Measurements from ENCODE around the gene SURF1.
A peak's percentile ranks its signal among the peaks of the same experiment; 100 is the strongest.
"Not testable (repeated sequence)": the region's sequence is repeated elsewhere in the genome, so short reads cannot be mapped to it uniquely, and the experiment has no call there.

Gene SURF1

DNA sequence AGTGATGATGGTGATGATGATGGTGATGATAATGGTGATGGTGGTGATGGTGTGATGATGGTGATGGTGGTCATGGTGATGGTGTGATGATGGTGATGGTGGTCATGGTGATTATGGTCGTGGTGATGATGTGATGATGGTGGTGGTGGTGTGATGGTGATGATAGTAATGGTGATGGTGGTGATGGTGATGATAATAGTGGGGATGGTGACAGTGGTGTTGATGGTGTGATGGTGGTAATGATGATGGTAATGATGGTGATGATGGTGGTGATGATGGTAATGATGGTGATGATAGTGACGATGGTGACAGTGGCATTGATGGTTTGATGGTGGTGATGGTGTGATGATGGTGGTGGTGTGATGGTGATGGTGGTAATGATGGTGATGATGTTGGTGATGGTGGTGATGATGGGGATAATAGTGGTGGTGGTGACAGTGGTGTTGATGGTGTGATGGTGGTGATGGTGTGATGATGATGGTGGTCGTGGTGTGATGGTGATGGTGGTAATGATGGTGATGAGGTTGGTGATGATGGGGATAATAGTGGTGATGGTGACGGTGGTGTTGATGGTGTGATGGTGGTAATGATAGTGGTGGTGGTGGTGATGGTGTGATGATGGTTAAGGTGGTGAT is 26.3 kb upstream of the SURF1 start:
- DNase-seq: no peak

- no peak for DNase-seq
These were observed 24.4 kb upstream of the SURF1 start for GRCh38 chr9:133380734-133381133.

- no peak for DNase-seq
These were observed 23.1 kb upstream of the SURF1 start for GRCh38 chr9:133379153-133380086.

DNA sequence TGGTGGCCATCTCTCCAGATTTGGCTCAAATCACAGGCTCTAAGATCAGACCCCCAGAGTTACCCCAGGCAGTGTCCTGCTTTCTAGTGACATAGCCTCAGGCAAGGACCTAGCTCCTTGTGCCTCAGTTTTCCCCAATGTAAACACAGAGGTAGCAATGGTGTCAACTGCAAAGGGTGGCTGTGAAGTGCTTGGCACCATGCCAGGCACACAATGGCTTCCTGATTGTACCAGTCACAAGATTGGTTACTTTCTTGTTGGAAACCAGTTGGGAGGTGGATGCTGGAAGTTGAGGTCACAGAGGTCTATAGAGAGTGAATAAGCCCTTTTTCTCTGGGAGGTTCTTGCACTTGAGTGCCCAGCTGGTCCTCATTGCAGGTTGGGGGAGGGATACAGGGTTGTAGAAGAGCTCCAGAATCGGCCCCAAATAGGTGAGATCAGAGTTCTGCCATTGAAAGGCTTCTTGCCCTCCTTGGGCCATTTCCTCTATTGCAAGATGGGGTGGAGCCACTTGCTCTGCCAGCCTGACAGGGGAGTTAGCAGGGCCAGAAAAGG is 22.2 kb upstream of the SURF1 start:
- no peak for DNase-seq

- DNase-seq: no peak
These were observed 21.5 kb upstream of the SURF1 start for GRCh38 chr9:133377721-133378216.

GRCh38 chr9:133377280-133377679 is 21.0 kb upstream of the SURF1 start:
- DNase-seq: not testable (repeated sequence)

- peak; percentile 83 for DNase-seq
These were observed 19.7 kb upstream of the SURF1 start, which contains the start of the genes STKLD1 and SURF4 for GRCh38 chr9:133375724-133376654. Gene STKLD1, plus strand, starts transcription at chr9:133376366. Its CDS starts 108 bp downstream, at chr9:133376474. Gene SURF4, minus strand, starts transcription at chr9:133376060. Its CDS starts 91 bp downstream, at chr9:133375969.

GRCh38 chr9:133375116-133375723 is 18.9 kb upstream of the SURF1 start:
- DNase-seq: peak; percentile 20

- no peak for DNase-seq
These were observed 18.4 kb upstream of the SURF1 start for GRCh38 chr9:133374612-133375115.

- DNase-seq: no peak
These were observed 15.9 kb upstream of the SURF1 start for GRCh38 chr9:133372144-133372543.

- DNase-seq: no peak
These were observed 15.0 kb upstream of the SURF1 start for GRCh38 chr9:133371261-133371711.

GRCh38 chr9:133370685-133371084 is 14.4 kb upstream of the SURF1 start:
- no peak for DNase-seq

GRCh38 chr9:133369933-133370332 is 13.6 kb upstream of the SURF1 start:
- no peak for DNase-seq

DNA sequence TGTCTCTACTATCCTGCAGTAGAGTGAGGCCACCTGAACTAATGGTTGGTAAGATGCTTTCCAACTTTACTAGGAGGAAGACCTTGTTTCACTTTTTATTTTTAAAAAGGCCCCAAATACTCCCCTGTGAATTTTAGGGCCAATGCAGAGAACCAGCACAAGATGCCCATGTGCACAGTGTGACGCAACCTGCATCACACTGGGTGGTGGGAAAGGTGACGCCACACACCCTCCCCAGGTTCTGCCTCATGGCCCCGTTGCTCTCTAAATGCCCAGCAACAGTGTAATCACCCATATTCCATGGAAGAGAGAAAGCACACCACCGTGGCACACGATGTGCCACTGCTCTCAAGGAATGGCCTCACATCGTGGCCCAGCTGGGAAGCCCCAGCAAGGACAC is 13.1 kb upstream of the SURF1 start:
- DNase-seq: no peak

- DNase-seq: no peak
These were observed 12.1 kb upstream of the SURF1 start for GRCh38 chr9:133368249-133368881.

DNA sequence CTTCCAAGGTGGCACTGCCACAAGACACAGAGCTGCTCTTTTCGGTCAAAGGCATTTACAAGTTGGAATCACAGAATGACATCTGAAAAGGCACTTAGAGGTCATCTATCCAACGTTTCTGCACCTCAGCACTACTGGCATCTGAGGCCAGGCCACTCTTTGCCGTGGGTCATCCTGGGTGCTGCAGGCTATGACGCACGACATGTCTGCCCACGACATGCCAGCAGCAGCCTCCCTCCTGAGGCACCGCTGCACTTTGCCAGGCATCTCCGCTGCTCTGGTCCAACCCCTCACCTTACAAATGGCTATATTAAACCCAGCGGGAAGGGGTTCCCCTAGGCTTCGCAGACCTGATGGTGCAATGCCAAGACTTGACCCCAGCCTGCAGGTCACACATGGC is 11.5 kb upstream of the SURF1 start:
- no peak for DNase-seq

DNA sequence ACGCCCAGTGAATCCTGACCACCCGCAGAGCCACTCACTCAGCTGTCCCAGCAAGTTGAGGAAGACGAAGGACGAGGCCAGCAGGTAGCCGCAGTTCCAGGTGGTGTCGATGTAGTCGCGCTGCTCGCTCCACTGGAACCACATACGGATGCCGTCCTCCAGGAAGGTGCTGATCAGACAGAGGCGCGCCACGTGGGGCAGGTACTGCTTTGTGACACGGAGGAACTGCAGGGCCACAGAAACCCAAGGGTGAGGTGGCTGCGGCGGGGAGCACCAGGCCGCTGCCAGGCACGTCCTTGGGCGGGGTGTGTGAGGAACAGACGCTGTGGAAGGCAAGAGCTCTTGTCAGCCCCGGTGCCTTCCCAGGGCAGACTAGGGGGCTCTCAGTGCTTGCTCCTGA is 10.9 kb upstream of the SURF1 start:
- no peak for DNase-seq

GRCh38 chr9:133366435-133366834 is 10.1 kb upstream of the SURF1 start:
- DNase-seq: no peak

DNA sequence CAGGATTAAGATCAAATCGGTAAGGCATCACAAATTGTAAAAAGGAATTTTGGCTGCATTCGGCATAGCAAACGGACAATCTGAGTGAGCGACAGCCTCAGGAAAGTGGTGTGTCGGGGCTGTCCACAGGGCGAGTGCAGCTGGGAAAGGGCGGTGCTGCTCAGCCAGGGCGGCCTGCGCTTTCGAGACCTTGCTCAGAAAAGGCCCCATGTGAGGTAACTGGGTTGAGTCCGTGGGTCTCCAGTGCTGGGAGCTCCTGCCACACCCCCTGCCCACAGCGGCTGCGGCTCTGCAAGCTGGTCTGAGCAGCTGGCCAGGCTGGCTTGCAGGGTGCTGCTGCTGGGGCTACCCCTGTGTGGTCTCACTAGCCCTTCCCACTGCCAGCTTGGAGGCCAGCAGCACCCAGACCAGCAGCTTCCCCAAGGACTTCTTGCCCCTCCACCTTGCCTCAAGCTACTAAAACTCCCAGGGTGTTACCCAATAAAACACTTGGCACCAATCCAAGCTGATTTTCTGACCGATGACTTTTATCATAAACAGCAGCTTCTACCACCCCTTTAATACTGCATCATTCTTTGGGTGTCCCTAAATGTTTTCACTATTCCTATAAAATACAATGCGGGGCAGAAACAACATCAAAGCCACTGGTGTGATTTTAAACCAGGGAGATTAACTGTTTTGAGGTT is 6.2 kb upstream of the SURF1 start:
- DNase-seq: no peak

- DNase-seq: no peak
These were observed 5.3 kb upstream of the SURF1 start for GRCh38 chr9:133361507-133362092.

Data from NCI-H1105 (cell line).